CD4-positive, alpha-beta T cell treated with Interleukin-15 for 1 hour (primary cell): ENCODE measurements around the gene ING2.

Experiments used
- DNase-seq: peaks from one replicate; pipeline ENCODE4 v3.0.0-alpha.2; 2020

Gene ING2

DNA sequence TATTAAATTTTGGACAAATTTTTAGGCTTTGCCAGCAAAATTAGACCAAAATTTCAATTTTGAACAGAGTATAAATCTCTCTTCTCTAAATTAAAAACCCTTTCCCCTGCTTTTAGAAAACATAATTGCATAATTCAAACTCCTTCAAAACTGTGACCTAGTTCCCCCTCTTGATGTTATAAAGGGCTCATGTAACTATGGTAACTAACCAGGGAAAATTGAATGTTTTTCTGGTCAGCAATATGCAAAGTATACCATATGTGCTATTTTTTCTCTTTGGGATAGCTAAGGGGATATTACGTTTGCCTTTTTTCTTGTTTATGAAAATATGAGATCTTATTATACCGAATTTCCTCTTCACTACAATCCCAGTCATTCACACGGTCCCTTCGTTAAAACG, 5.1 kb upstream of the ING2 start:
- no peak for DNase-seq

DNA sequence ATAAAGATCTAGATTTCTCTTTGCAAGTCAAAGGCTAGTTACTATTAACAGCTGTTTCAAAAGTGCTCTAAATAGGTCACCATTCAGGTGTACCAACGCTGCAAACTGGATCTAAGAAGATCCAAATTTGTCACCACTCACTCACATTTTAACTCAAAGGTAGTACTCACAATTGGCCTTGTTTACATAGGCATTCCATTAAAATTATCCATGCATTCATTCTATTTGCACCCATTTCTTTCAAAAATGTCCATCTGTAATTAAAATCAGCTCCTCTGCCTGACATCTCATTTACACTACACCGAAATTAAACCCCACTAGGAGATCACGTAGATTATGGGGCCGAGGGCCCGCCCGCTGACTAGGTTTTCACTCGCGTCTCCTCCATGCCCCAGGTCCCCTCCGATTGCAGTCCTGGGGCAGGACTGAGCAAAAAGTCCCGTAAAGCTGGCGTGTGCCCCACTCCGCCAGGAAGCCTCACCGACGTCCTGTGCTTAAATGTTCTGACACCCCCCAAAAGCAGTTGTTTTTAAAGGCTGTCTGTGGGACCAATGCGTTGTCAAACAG, 1.3 kb upstream of the ING2 start:
- peak; percentile 44 for DNase-seq

DNA sequence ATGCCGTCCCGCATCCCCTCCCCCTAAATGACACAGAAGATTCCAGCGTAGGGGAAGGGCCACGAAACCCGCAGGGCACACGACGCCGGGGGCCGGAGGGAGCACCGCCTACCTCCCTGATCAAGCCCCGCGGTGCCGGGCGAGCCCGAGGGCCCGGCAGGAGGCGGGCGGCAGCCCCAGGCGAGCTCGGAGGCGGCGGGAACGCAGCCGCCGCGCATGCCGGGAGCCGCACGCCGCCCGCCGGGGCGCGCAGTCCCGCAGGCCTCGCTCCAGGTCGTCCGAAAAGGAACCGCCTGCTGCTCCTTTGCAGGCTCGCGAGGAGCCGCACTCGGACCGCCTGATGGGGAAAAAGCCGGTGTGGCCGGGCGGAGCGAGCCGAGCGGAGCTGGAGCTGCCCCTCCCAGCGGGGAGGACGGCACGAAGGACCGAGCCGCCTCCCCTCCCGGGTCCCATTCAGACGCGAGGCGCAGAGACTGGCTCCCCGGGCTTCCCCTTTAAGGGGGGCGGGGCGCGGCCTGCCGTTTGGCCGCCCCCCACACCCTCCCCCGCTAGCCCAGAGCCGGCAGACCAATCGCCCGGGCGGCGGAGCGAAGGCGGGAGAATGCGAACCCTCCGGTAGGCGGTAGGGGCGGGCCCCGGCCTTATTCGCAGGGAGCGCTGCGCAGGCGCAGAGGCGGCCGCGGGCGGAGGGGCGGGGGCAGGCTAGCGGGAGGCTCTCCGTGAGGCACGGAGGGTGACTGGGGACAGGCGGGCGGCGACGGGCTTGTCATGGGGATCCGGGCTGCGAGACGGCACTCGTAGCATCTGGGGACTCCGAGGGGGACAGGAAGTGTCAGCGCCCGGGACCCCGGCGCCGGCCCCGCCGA, 561 bp upstream of the ING2 start:
- DNase-seq = peak; percentile 99

DNA sequence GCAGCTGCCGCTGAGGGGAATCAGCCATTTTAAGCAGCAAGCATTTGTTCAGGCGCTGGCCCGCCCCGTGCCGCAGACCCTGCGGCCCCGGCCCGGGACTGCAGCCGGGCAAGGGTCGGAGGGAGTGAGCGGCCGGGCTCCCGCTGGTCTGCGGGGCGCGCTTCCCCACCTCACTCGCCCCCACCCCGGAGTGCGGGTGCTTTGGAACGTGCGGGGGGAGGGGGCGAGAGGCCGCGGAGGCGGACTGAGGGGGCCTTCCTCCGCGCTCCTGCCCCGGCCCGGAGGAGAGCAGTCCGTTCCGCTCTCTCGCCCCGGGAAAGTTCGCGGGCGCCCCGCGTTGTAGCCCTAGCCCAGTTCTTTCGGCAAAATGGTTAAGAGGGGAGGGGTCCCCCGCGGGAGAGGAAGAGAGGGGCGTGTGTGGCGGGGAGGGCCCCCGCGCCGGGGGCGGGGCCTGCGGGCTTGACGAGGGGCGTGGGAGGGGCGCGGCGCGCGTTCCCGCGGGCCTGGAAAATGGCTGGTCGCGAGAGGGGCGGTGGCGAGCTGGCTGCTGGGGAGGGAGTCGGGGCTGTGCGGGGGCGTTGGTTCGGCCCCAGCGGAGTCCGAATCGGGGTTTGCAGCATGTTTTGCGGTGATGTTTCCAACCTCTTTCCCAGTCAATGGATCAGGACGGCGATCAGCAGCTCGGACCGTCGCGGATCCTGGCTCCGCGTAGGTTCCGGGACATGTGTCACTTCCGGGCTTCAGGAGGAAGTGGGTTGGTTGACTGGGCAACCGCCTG, 942 bp downstream of the ING2 start:
- DNase-seq = peak; percentile 85

DNA sequence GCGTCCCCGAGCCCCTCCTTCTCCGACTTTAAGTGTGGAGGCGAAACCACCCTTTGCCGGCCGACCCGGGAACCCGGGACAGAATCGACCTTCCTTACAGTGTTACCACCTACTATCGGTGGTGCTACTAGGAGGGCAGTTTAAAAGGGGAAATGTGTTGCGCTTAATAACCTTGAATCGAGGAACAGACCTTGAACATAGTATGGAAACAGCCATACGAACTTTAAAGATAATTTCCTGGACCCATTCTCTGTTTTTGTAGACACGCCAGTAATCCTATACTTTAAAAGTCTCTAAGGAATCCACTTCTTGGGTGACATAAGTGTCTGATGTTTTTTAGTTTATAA, 1.5 kb downstream of the ING2 start:
- DNase-seq = no peak

DNA sequence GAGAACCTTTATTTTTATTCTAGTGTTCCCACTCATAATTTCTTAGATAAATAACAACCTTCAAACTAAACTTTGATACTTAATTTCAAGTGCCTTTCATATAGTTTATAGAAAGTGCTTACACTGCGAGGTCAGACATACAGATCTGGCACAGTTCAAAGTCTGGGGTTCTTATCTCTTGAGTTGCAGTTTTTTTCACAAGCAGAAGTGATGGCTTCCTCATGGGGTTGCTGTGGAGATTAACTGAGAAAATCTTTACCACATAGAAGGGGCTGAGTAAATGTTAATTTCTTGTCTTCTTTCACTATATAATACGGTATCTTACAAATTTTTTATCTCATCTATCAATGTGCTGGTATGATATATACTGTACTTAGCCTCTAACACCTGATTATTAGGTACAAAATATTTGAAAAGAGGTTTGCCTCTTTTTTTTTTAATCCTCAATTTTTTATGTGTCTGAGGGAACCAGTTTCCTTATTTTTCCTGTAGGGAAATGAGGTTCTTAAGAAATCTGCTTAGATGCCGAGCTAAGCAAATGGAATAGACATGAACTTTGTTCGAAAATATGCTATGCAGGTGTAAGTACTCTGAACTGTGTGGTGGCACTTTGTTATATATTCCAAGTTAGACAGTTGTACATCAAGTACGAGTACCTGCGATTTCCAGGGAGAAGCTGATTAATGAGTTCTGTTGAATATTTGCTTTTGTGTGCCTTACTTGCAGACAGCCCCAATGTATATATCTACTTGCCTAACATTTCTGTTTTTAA, 3.3 kb downstream of the ING2 start:
- DNase-seq = no peak

DNA sequence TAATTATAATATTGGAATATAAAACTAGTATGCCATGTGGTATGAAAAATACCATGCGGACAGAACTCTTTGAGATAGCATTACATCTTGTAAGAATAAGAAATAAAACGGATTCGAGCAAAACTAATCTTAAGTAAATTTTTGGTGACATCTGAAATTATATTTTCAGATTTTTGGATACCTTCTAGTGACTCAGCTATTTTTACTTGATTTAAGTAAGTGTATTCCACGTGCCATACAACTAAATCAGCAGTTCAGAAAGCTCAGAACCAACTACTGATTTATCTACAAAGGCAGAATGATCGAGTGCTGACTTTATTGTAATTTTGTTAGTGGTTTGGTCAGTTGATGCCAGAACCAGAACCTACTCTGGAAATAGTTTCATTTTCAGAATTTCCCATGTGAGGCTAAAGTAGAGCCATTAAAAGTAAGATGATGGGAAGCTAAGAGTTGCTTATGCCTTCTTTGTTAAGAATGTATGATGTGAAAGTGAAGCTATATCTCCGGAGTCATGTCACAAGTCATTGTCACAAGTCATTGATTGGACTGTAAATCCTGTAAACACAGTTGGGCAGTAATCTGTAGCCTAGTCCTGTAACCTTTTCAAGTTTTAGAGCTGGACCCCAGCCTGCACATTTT, 4.0 kb downstream of the ING2 start:
- no peak for DNase-seq

DNA sequence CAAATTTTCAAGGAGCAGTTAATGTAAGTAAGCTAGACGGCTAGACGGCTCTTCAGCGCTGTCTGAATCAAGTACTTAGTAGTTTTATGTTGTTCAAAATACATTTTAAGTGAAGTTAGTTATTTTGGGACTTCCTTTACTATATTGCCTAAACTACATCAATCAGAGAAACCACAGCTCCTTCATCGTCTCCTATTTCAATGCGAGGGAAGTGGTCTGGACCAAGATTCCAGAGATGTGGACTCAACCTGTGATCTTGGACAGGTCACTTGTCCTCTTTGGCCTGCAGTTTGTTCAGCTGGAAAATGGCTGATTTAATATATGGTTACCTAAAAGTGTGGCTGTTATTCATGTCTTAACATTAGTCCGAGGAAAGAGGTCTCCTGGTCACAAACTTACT, 10.6 kb downstream of the ING2 start:
- DNase-seq = no peak

DNA sequence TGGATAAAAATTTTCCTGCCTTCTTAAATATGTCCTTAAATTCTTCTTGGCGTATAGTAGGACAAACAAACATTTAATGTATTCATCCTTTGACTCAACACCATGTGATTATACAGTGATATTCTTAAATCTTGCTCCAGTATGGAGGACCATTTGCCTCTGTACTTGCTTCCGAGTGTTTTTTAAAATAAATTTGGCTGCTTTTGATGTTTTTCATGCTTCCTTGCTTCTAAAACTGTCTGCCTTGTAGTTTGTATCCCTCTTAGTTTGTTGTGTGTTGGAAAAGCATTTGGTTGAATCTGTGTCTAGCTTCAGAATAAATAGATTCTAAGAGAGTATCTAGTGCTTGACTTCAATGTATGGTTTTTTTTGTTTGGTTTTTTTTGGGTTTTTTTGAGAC, 12.3 kb downstream of the ING2 start:
- DNase-seq = no peak

DNA sequence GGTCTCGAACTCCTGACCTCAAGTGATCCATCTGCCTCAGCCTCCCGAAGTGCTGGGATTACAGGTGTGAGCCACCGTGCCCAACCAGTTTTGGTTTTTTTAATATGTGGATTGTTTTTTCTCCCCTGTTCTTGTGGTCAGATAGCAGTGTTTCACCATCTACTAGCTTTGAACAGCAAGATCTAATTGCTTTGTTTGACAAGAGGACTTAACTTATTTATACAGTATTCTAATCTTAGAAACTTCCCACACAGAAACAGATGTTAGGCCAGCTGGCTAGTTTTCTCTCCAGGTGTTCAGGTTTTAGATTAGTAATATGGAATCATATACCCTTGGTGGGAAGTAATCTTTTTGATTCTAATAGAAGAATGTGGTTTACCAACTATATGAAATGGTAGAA, 12.9 kb downstream of the ING2 start:
- DNase-seq = no peak

DNA sequence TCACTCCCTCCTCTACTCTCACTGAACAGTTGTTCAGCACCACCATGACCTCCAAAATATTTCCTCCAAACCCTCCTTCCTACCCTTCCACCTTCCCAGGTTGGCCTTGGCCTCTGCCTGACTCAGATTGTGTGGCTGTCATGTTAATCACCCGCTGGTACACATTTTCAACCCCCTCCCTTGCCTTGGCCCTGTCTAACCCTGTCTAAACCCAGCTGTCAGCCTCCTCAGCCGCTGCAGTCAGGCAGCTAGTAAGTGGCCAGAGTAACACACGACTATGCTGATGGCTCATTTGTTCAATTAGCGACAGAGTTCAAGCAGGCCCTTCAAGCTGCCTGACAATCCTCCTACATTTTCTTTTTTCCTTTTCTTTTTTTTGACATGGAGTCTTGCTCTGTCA, 18.0 kb downstream of the ING2 start:
- DNase-seq = no peak

DNA sequence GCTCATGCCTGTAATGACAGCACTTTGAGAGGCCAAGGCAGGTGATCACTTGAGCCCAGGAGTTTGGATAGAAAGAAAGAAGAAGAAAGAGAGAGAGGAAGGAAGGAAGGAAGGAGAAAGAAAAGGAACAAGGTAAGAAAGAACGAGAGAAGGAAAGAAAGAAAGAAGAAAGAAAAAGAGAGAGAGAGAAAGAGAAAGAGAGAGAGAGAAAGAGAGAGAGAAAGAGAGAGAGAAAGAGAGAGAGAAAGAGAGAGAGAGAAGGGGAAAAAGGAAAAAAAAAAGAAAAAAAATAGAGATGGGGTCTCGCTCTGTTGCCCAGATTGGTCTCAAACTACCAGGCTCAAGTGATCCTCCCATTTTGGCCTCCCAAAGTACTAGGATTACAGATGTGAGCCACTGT, 22.5 kb downstream of the ING2 start:
- no peak for DNase-seq

DNA sequence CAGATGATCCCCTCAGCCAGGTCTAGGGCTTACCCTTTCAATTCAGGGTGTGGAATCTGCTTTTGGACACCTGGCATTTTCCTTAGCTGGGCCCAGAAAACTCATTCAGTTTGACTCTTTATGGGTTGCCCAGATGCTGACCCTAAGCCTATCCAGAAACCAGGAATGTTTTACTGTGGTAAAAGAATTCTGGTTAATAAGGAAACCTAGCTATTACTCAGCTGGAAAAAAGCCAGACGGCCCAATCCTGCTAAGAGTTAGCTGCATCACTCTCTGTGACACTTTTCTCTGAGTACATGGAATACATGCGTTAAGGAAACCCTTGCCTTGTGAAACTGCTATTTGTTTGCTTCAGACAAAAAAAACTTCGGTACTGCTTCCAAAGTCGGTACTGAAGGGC, 28.0 kb downstream of the ING2 start:
- DNase-seq = no peak

DNA sequence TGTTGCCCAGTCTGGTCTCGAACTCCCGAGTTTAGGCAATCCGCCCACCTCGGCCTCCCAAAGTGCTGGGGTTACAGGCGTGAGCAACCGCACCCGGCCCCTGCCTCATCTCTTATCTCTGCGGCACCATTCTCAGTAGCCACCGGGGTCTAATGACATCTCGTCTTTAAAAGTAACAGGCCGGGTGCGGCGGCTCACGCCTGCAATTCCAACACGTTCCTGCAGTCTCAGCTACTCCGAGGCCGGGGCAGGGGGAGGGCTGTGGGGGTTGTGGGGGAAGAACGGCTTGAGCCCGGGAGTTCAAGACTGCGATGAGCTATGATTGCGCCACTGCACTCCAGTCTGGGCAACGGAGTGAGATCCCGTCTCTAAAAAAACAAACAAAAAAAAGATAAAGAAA, 28.8 kb downstream of the ING2 start:
- DNase-seq = no peak

DNA sequence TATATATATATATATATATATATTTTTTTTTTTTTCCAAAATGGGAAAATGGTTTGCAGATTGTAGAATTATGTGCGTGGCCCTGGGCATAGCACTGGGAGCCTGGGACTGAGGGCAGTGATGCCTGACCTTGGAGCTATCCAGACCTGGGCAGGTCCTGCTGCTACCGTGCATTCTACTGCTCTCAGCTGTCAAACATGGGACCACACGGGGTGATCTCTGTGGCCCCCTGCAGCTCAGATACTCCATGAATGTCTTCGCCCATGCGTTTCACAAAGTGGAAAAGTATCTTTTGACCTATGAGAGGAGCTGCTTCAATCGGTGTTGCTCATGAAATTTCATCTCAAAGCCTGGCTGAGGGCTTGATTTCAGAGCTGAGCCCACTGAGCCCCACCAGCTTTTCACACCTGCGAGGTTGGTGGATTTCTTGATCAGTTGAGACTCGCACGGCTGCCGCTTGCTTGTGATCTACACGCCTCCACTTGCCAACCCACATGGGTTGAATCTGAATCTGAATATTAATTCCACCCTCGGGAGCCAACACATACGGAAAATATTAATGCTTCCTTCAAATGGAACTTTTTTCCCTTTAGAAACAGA, 35.7 kb downstream of the ING2 start:
- no peak for DNase-seq

DNA sequence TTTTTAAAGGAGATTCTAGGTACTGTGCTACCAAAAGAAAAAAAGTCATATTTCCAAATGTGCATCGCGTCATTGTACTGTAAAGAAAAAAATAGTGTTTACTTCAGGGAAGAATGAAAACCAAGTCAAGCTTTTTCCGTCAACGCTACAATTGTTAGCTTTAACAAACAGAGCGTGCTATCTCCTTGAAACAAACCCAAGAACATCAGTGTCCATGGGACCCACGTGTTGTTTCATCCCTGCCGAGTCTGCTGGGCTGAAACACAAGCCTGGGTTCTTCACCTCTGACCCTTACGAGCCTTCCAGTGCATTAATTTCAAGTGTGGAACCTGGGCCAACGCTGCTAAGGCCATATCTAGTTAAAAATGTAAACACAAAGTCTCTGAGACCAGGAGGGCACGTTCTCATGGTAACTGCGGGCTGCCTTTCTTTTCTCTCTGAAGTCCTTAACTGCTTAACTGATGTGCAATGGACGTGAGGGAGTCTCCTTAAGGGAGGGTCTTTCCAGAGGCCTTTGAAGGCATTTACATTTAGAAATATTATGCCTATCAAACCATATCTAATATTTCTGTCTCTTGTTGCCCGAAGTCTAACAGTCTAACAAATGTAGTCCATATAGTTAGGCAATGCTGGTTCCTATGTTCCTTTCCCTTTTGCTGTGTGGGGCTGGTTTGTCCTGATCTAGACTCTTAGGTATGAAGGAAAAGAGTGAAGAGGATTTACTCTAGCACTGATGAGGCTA, 36.3 kb downstream of the ING2 start:
- no peak for DNase-seq

DNA sequence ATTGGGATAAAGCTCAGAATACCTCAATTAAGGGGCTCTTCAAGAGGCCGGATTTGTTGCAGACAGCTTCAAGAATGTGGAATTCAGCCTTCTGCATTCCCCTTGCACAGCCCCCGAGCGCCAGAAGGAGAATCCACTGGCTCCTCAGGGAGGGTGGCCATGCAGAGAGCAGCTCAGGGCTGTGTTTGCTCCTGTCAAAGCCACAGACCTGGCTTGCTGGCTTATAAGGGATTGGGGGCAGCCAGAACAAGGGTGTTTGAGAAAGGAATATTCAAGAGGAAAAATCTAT, 36.8 kb downstream of the ING2 start:
- no peak for DNase-seq

DNA sequence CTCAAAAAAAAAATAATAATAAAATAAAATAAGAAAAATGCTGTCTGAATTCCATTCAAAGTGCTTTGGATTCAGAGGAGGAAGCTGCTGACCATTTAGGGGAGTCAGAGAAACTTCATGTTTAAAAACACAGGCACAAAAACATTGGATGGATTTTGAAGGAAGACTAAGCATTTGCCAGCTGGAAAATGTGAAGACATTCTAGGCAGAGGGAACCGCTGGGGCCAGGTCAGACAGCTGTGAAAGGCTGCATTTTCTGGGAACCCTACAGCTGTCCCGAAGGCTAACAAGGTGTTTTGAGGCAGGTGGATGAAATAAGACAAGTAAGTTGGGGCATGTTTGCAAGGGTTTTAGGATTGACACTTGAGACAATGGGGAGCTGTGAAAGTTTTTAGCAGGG, 38.6 kb downstream of the ING2 start:
- DNase-seq = no peak

DNA sequence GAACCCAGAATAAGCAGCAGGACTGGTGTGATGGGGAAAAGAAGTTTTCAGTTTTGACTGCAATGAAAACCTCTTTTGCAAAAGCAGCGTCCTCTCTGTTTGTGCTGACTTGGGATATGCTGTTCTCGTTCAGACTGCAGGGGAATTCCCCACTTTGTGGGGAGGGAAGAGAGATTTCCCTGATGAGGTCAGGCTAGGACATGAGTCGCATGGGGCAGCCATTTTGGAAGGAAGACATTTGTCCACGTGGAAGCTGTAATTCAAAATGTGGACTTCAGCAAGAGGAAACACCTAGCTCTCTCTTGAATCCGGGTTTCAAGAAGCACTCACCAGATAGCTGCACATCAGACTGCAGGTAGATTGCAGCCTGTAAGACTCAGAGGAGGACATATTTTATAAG, 39.3 kb downstream of the ING2 start:
- DNase-seq = no peak

DNA sequence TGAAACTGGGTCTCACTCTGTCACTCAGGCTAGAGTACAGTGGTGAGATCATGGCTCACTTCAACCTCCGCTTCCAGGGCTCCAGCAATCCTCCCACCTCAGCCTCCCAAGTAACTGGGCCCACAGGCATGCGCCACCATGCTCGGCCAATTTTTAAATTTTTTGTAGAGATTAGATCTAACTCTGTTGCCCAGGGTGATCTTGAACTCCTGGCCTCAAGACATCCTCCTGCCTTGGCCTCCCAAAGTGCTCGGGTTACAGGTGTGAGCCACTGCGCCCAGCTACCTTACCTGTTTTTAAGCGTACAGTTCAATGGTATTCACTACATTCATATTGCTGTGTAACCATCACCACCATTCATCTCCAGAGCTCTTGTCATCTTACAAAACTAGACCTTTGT, 41.5 kb downstream of the ING2 start:
- DNase-seq = no peak

DNA sequence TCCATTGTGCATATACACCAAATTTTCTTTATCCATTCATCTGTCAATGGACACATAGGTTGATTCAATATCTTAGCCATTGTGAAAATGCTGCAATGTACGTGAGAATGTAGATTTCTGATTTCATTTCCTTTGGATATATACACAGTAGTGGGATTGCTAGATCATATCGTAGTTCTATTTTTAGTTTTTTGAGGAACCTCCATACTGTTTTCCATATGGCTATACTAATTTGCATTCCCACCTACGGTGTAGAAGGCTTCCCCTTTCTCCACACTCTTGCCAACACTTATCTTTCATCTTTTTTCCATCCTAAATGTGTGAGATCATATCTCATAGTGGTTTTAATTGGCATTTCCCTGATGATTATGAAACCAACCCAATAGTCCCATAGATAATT, 43.4 kb downstream of the ING2 start:
- no peak for DNase-seq
